C4-2B (cell line): ENCODE measurements around the gene PAGR1.
A peak's percentile ranks its signal among the peaks of the same experiment; 100 is the strongest.

Experiments
- H3K27ac ChIP-seq: fragments of 450-650 bp; 2 replicates; pipeline ENCODE4 v1.5.1; 2017
- CTCF ChIP-seq: fragments of 450-650 bp; conservative IDR thresholded peaks from 2 replicates; pipeline ENCODE4 v1.5.1; 2017; ENCODE audit warnings: mild to moderate bottlenecking
- ZFX ChIP-seq: fragments of 450-650 bp; IDR thresholded peaks from 2 replicates; pipeline ENCODE4 v1.6.1; 2017

The PAGR1 gene

GRCh38 chr16:29852654-29853053, 36.7 kb downstream of the PAGR1 start:
- no peak overlapping the region for H3K27ac ChIP-seq
- TF ChIP-seq ZFX (no peak), CTCF (no peak)

GRCh38 chr16:29854520-29855100, 38.7 kb downstream of the PAGR1 start:
- TF ChIP-seq CTCF (no peak), ZFX (no peak)
- no peak overlapping the region for H3K27ac ChIP-seq

DNA sequence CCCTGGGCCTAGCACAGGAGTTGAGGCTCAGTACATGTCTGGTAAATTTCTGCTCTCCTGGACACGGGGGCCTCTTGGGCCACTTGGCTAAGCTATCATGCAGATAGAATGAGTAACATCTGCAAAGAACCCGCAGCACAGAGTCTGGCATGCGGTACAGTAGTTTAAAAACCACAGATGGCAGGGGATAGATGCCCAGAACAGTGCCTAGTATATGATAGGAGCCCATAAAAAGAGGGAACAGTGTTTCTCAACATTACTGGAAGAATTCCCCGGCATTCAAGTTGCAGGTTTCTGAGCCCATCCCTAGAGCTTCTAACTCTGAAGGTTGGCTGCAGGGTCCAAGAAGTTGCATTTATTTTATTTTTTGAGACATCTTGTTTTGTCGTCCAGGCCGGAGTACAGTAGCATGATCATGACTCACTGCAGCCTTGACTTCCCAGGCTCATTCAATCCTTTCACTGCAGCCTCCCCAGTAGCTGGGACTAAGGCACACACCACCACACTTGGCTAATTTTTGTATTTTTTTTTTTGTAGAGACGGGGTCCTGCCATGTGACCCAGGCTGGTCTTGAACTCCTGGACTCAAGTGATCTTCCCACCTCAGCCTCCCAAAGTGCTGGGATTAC, 41.3 kb downstream of the PAGR1 start:
- no peak for TF ChIP-seq ZFX
- TF ChIP-seq CTCF: no peak
- H3K27ac ChIP-seq: no peak overlapping the region; the same call in 1 of the 2 replicates

DNA sequence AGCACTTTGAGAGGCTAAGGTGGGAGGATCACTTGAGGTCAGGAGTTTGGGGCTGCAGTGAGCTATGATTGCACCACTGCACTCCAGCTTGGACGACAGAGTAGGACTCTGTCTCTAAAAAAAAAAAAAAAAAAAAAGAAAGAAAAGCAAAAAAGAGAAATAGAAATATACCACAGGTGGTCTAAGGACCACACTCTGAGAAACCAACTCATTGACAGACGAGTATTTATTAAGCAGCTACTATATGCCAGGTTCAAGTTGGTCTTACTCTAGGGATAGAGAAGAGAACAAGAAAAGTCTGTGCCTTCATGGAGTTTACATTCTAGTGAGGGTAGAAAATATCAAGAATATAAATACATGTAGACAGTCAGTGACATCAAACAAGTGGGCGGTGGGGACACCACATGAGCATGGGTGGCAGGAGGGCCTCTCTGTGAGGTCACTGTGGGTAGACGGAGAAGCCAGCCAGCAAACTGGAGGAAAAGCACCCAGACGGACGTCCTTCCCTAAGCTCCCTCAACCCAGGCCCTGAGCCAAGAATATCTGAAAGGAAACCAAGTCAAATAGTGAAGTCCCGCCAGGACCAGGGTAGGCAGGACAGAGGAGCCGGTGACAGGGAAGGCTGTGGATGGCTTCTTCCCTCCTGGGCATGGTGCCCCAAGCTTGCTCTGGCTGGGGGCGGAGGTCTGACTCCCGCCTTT, 42.3 kb downstream of the PAGR1 start:
- H3K27ac ChIP-seq: peak overlapping the region; percentile 58
- TF ChIP-seq ZFX (no peak), CTCF (no peak)

GRCh38 chr16:29858974-29859373, 43.0 kb downstream of the PAGR1 start:
- TF ChIP-seq CTCF: no peak
- TF ChIP-seq ZFX: no peak
- H3K27ac ChIP-seq: peak overlapping the region; percentile 58

DNA sequence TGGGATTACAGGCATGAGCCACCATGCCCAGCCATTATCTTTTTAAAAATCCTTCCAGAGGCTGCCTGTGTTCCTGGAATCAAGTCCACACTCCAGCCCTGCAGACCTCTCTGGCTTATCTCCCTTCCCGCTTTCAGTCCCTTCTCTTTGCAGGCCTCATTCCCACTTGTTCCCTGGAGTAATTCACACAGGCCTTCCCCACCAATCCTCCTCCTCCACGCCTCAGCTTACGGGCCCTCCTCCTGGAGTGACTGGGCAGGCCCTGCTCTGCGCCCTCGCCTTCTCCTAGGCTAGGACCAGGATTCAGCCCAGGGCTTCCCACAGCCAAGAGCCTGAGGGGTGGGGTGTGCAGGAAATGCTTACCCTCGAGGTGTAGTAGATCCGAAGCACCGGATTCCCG, 44.3 kb downstream of the PAGR1 start:
- no peak for TF ChIP-seq ZFX
- no peak overlapping the region for H3K27ac ChIP-seq

DNA sequence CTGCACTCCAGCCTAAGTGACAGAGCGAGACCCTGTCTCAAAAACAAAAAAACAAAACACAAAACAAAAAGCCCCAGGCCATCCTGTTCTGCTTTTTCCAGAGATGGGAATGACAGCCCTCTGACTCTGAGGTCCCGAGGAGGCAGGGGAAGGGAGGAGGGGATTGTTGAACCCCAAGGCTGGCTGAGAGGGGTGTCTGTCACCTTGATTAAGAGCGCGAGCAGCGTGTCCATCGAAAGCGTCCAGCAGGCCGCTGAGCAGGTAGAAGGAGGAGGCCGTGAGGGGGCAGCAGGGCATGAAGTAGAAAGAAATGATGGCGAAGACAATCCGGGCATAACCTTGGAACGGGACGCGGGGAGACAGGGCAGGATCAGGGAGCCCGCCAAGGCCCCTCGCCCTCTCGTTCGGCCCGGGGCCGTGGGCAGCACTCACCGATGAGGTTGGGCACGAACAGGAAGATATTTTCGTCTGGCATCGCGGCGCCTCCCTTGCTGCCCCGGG, 46.5 kb downstream of the PAGR1 start:
- H3K27ac ChIP-seq: peak overlapping the region; percentile 86
- TF ChIP-seq CTCF (no peak), ZFX (peak; percentile 73; the same call in 1 of the 2 replicates)
